HUES64 (cell line): ENCODE measurements around the gene TBC1D21.
A peak's percentile ranks its signal among the peaks of the same experiment; 100 is the strongest.

Source experiments
- H3K27ac ChIP-seq: 2 replicates; pipeline ENCODE4 v1.7.0; 2013; ENCODE audit warnings: low read depth, low read length, inconsistent platforms
- H3K27me3 ChIP-seq: 2 replicates; pipeline ENCODE4 v1.6.1; 2013; ENCODE audit warnings: mild to moderate bottlenecking, low read length; ENCODE audit not compliant: insufficient read depth
- H3K36me3 ChIP-seq: 2 replicates; pipeline ENCODE4 v1.6.1; 2013; ENCODE audit warnings: mild to moderate bottlenecking, low read length; ENCODE audit not compliant: insufficient read depth
- H3K4me1 ChIP-seq: 2 replicates; pipeline ENCODE4 v1.6.1; 2013; ENCODE audit warnings: mild to moderate bottlenecking, low read length, moderate library complexity; ENCODE audit not compliant: insufficient read depth
- H3K4me3 ChIP-seq: 2 replicates; pipeline ENCODE4 v1.5.1; 2013; ENCODE audit warnings: mild to moderate bottlenecking, low read length, moderate library complexity
- H3K9ac ChIP-seq: 2 replicates; pipeline ENCODE4 v1.6.1; 2013; ENCODE audit warnings: mild to moderate bottlenecking, low read depth, low read length
- H3K9me3 ChIP-seq: 2 replicates; pipeline ENCODE4 v1.6.1; 2013; ENCODE audit warnings: low read depth, low read length; ENCODE audit not compliant: insufficient read depth
- WGBS: fragments of 150-250, 120-280 bp; methylation state at CpG from one replicate; pipeline ENCODE4 v1.1.7; 2013; ENCODE audit warnings: missing lambda C conversion rate; 5-methylcytosine and 5-hydroxymethylcytosine counted together

Gene TBC1D21

DNA sequence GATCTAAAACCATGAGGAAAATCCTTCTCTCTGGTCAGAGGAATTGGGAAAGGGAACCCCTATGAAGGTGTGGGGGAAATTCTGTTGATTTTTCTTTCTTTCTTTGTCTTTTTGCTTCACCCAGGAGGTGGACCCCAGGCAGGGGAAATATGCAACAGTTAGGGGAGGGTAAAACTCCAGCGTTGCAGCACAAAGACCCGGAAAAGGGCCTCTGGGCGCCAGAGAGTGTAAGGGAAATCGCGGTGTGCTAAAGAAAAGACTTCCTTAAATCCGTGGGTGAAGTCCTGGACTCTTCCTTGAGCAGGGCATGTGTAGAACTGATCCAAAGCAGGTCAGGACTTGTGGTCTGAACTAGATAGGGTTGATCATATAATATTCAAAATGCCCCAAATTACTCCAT lies 11.1 kb upstream of the TBC1D21 start:
- no peak overlapping the region for H3K4me3 ChIP-seq
- no peaks in the 10 kb centered on the region for H3K27me3 ChIP-seq
- no peak overlapping the region for H3K27ac ChIP-seq

DNA sequence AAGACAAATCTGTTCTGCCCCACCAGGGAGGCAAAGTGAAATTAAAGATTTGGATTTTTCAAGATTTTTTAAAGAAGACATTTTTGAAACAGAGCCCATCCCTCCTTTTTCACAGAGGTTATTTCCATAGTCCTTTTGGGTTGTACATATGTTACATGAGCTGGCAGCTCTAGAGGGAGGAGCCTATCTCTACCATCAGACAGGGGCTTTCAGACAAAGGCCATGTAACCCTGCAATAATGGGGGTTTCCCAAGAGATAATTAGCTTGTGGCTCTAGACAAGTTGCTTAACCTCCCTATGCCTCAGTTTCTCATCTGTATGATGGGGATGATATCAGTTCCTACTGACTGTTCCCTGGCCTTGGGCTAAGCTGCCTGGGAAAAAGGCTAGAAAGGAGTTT lies 8.0 kb upstream of the TBC1D21 start:
- Histone ChIP-seq H3K4me1 (peaks cover 15% of the 10 kb centered on the region), H3K27ac (no peak overlapping the region), H3K9me3 (no peaks in the 10 kb centered on the region), H3K9ac (no peak overlapping the region), H3K27me3 (no peaks in the 10 kb centered on the region), H3K36me3 (no peaks in the 10 kb centered on the region), H3K4me3 (no peak overlapping the region)

More for the DNA sequence above, 11.1 kb upstream of the TBC1D21 start:
- WGBS, result 24% methylated on average over 6 of the region's 6 CpGs
- no peaks in the 10 kb centered on the region for H3K36me3 ChIP-seq
- peak overlapping the region; percentile 60; the same call in 1 of the 2 replicates for H3K9ac ChIP-seq
- no peaks in the 10 kb centered on the region for H3K9me3 ChIP-seq
- H3K4me1 ChIP-seq, result peaks cover 15% of the 10 kb centered on the region

DNA sequence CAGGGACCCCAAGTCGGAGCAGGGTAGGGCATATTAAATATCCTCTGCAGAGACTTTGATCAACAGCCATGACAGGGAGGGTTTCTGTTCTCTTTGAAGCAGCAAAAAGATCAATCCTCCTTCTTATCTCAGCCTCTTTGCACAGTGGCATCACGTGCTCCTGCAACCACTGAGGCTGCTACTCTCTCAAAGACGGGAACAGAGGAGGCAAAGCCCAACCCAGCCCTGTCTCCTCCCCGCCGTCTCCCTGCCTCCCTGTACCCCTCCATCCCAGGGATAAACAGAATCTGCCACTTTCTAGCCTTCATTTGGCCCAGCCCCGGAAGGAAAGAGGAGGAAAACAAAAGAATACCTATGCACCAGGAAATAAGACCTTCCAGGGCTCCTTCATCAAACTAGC lies 7.5 kb upstream of the TBC1D21 start:
- Histone ChIP-seq H3K4me1 (peaks cover 15% of the 10 kb centered on the region), H3K9ac (no peak overlapping the region), H3K4me3 (no peak overlapping the region), H3K36me3 (no peaks in the 10 kb centered on the region), H3K27me3 (no peaks in the 10 kb centered on the region), H3K27ac (no peak overlapping the region), H3K9me3 (no peaks in the 10 kb centered on the region)
- 80% methylated on average over 6 of the region's 6 CpGs for WGBS

DNA sequence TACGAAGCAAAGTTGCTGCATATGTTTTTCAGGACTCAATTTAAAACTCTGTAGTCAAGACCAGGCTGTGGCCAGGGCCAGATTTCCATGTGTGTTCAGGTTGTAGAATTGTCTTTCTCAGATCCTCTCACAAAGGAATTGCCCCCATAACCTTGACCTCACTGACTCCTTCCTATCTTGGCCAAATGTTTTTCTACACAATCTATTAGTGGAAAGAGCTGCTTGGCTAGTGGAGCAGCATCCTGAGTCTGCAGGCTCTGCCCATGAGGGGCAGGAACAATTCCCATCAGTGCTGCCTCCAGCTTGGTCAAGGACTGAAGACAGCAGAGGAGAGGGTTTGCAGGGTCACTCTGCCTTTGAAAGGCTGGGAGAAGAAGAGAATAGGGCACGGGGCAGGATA lies 6.9 kb upstream of the TBC1D21 start:
- no peak overlapping the region for H3K4me3 ChIP-seq
- H3K9ac ChIP-seq, result no peak overlapping the region
- no peaks in the 10 kb centered on the region for H3K36me3 ChIP-seq
- H3K4me1 ChIP-seq, result peaks cover 15% of the 10 kb centered on the region
- 84% methylated on average over 2 of the region's 2 CpGs for WGBS
- no peaks in the 10 kb centered on the region for H3K9me3 ChIP-seq
- no peaks in the 10 kb centered on the region for H3K27me3 ChIP-seq
- H3K27ac ChIP-seq, result no peak overlapping the region

DNA sequence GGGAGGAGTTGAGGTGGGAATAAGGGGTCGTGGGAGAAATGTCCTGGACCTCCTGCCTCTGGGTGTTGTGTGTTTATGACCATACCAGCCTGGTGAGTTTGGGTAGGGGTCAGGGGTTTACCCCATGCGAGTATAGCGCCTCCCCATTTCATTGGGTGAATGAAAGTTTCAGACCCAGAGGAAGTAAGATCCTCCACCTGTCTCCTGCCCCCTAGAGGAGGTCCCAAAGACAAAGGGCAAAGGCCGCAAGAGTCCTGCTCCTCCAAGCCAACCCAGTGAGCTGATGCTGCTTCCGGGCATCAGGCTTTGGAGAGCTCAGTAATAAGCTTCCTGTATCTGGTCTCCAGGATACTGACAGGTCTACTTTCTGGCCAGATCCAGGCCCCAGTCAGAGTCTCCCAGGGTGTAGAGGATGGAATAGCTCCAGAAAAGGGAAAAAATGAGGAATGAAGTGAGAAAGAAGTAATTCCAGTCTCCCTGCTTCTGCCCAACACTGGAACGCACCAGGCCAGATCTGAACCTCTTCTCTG lies 6.4 kb upstream of the TBC1D21 start:
- H3K9ac ChIP-seq, result no peak overlapping the region
- H3K9me3 ChIP-seq, result no peaks in the 10 kb centered on the region
- peaks cover 11% of the 10 kb centered on the region for H3K4me1 ChIP-seq
- no peak overlapping the region for H3K4me3 ChIP-seq
- H3K27me3 ChIP-seq, result no peaks in the 10 kb centered on the region
- H3K36me3 ChIP-seq, result no peaks in the 10 kb centered on the region
- H3K27ac ChIP-seq, result no peak overlapping the region
- 66% methylated on average over 6 of the region's 6 CpGs for whole genome bisulfite sequencing

DNA sequence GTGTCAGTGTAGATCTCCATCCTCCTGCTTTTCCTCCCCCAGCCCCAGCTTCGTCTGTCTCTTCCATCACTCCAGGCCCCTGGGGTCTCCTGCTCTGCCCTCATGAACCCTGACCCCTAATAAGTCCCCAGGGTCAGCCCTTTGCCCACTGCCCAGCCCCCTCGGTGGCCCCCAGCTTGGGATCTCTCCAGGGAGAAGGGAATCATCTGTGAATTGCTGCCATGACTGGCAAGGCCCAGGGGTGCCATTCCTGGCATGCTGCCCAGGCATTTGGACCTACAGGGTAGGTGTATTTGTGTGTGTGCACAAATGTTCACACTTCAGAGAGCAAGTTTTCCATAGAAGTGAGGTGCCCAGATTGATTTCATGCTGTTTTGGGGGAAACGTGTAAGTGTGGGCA lies 5.9 kb upstream of the TBC1D21 start:
- H3K9ac ChIP-seq, result no peak overlapping the region
- no peak overlapping the region for H3K27ac ChIP-seq
- no peaks in the 10 kb centered on the region for H3K27me3 ChIP-seq
- no peaks in the 10 kb centered on the region for H3K9me3 ChIP-seq
- no peak overlapping the region for H3K4me3 ChIP-seq
- no peaks in the 10 kb centered on the region for H3K36me3 ChIP-seq
- 78% methylated on average over 3 of the region's 3 CpGs for WGBS
- peaks cover 6% of the 10 kb centered on the region for H3K4me1 ChIP-seq

DNA sequence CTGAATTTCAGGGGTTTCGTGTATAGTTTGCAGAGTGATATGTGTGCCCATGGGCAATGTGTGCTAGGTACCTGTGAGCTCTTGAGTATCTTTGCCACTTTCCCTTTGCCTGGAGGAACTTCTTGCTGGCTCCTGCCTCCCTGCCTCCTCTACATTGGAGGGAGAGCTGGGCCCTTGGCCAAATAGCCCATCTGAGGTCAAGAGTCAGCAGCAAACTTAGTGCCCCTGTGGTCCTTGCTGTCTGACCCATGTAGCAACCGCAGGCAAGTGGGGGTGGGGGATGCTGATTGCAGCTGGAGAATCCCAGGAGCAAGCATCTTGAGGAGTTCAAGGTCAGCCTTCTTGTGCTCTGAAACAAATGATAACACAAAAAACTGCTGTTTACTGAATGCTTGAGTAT lies 5.4 kb upstream of the TBC1D21 start:
- Histone ChIP-seq H3K27me3 (no peaks in the 10 kb centered on the region), H3K36me3 (no peaks in the 10 kb centered on the region), H3K27ac (no peak overlapping the region), H3K4me3 (no peak overlapping the region), H3K9ac (no peak overlapping the region), H3K4me1 (peaks cover 3% of the 10 kb centered on the region; the same call in 1 of the 2 replicates), H3K9me3 (no peaks in the 10 kb centered on the region)
- 82% methylated on average over 2 of the region's 2 CpGs for WGBS

DNA sequence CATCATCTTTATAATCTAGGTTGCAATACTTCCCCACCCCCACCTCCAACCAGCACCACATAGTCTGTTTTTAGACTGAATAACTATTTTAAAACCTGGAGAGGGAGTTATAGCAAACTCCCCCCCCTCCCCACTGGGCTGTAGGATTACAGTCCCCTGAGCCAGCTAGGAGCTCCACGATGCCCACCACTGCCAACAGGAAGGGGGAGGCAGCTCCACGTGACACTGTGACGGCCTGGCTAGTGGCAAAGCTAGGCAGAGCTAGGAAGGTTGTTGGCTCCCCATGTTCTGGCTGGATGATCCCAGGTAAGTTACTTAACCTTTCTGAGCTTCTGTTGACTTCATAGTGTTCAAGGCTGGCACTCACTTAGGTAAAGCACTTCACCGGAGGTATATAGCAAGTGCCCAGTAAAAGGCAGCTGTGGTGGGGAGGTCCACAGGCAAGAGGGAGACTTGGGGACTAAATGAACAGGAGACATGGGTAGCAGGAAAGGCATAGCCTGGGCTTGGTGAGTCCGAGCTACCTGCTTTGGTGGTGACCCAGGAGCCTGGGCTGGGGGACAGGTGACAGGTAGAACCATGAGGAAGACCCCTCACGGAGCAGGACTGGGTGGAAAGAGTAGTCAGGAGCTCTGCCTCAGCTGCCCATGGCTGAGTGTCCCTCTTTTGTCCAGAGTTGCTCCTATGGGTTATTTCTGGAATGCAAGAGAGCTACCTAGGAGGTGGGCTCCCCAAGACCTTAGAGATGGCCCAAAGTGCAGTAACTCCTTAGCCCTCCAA lies 4.0 kb upstream of the TBC1D21 start:
- WGBS, result 90% methylated on average over 6 of the region's 6 CpGs
- Histone ChIP-seq H3K27ac (no peak overlapping the region), H3K9ac (no peak overlapping the region), H3K4me1 (peaks cover 3% of the 10 kb centered on the region; the same call in 1 of the 2 replicates), H3K9me3 (no peaks in the 10 kb centered on the region), H3K4me3 (no peak overlapping the region), H3K36me3 (no peaks in the 10 kb centered on the region), H3K27me3 (no peaks in the 10 kb centered on the region)

DNA sequence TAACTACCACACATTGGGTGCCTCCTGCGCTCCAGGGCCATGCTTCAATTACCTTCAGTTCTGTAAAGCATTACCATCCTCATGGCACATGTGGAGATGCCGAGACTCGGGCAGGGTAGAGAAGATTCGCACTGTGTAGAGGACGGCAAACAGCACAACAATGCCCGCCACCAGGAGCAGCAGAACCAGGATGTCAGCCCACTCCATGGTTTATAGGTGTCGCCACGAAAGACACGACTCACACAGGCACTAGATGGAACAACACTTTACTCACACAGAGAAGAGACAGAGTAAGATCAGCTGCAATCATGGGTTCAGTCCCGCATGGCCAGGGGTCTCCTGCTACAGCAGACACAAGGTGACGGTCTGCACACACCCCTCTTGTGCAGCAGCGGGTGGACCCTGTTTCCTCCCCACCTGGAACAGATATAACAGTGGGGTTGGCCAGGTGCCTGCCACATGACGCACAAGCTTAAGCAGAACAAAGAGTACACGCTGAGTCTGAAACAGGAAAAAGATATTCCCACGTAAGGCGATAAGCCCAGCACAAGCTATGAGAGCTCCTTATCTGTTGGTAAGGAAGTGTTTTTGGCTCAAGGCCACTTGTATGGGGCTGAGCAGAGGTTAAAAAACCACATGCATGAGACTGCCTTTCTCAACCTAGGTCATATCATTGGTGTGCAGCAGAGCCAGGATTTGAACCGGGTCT lies 2.5 kb upstream of the TBC1D21 start:
- Histone ChIP-seq H3K9ac (no peak overlapping the region), H3K27me3 (no peaks in the 10 kb centered on the region), H3K4me1 (0 out of 2 replicates have a peak, but pooled peaks cover 3% of the 10 kb centered on the region), H3K4me3 (no peak overlapping the region), H3K9me3 (no peaks in the 10 kb centered on the region), H3K36me3 (no peaks in the 10 kb centered on the region), H3K27ac (no peak overlapping the region)
- WGBS, result 93% methylated on average over 17 of the region's 17 CpGs

DNA sequence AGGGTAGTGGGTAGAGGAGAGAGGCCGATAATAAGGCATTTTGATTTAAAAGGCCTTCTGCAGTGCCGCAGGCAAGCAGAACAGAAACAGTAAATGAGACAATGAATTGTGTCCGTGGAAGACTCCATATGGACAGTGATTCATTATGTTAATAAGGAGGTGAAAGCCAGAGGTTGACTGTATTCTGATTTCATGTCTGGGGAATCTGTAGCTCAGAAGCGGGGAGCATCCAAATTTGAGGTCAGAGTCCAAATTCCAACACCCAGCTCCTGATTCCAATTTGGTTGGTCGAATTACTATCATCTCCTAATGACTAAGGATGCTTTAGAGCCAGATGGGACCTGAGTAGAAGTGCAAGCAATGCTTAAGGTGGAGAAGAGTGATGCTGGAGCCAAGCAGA lies 1.0 kb upstream of the TBC1D21 start:
- H3K27ac ChIP-seq, result no peak overlapping the region
- no peaks in the 10 kb centered on the region for H3K9me3 ChIP-seq
- H3K4me1 ChIP-seq, result no peaks in the 10 kb centered on the region
- H3K27me3 ChIP-seq, result no peaks in the 10 kb centered on the region
- 89% methylated on average over 5 of the region's 5 CpGs for WGBS
- H3K36me3 ChIP-seq, result no peaks in the 10 kb centered on the region
- no peak overlapping the region for H3K4me3 ChIP-seq
- no peak overlapping the region for H3K9ac ChIP-seq

DNA sequence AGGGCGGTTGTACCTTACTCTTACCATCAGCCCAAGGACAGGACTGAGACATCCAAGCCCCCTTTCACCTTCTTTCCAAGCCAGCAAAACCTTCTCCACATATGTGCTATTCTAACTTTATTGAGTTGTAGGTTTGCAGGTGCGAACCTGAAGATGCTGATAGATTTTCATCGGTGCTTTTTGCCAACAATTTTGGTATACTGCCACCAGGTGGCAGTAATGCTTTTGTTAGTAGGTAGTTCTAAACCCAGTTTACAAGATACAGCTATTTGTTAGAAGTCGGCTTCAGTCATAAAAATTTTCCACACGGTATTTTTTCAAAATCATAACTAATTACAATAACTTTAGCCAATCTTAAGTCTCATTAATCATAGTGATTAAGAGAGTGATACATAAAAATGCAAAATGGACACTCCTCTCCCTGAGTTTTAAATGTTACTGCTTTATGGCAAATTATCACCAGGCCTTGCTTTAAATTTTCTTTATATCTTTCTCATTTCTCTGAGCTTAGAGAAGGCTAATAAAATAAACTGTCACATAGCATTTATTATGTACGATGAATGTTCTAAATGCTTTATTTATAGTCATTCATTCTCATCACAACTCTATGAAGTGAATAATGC lies 636 bp downstream of the TBC1D21 start:
- WGBS, result 40% methylated on average over 4 of the region's 6 CpGs
- H3K9me3 ChIP-seq, result no peaks in the 10 kb centered on the region
- H3K27me3 ChIP-seq, result no peaks in the 10 kb centered on the region
- no peak overlapping the region for H3K4me3 ChIP-seq
- no peak overlapping the region for H3K9ac ChIP-seq
- H3K4me1 ChIP-seq, result no peaks in the 10 kb centered on the region
- no peak overlapping the region for H3K27ac ChIP-seq
- H3K36me3 ChIP-seq, result no peaks in the 10 kb centered on the region
